Neural progenitor cell (in vitro differentiated cells): ENCODE measurements around the gene NBEA. TPM values are rescaled to one million over a fixed set of nuclear protein-coding genes. Genes with fewer than 3 reads are reported as not detected.

Experiments used
- DNase-seq: peaks from one replicate; pipeline ENCODE4 v3.0.0-alpha.2; 2016; ENCODE audit warnings: low spot score
- H2AFZ ChIP-seq: fragments of 200-600 bp; sonication (generic); replicated peaks from 2 replicates; pipeline ENCODE4 v1.6.1; 2016; ENCODE audit warnings: antibody characterized with exemption
- H3F3A ChIP-seq: fragments of 200-600 bp; sonication (generic); 2 replicates; pipeline ENCODE4 v1.6.1; 2016; ENCODE audit warnings: antibody characterized with exemption, low read depth
- H3K27ac ChIP-seq: fragments of 200-600 bp; sonication (generic); 2 replicates; pipeline ENCODE4 v1.5.1; 2016; ENCODE audit warnings: mild to moderate bottlenecking
- H3K27me3 ChIP-seq: fragments of 200-600 bp; sonication (generic); 2 replicates; pipeline ENCODE4 v1.6.1; 2016; ENCODE audit warnings: mild to moderate bottlenecking, moderate library complexity
- H3K36me3 ChIP-seq: fragments of 200-600 bp; sonication (generic); 2 replicates; pipeline ENCODE4 v1.5.1; 2016
- H3K4me1 ChIP-seq: fragments of 200-600 bp; sonication (generic); 2 replicates; pipeline ENCODE4 v1.6.1; 2016; ENCODE audit warnings: mixed run types
- H3K4me2 ChIP-seq: fragments of 200-600 bp; sonication (generic); 2 replicates; pipeline ENCODE4 v1.6.1; 2016
- H3K4me3 ChIP-seq: fragments of 200-600 bp; sonication (generic); 2 replicates; pipeline ENCODE4 v1.5.1; 2016
- H3K79me2 ChIP-seq: fragments of 200-600 bp; sonication (generic); 2 replicates; pipeline ENCODE4 v1.6.1; 2016; ENCODE audit warnings: low read depth
- H3K9ac ChIP-seq: fragments of 200-600 bp; sonication (generic); 2 replicates; pipeline ENCODE4 v1.6.1; 2016
- H3K9me3 ChIP-seq: fragments of 200-600 bp; sonication (generic); 2 replicates; pipeline ENCODE4 v1.5.1; 2016; ENCODE audit warnings: low read depth
- H4K20me1 ChIP-seq: fragments of 200-600 bp; sonication (generic); 2 replicates; pipeline ENCODE4 v1.6.1; 2016; ENCODE audit warnings: low read depth
- H3K27ac Mint-ChIP-seq: 3 replicates; pipeline ENCODE4 v1.8.0; 2021; ENCODE audit warnings: mixed read lengths
- H3K27me3 Mint-ChIP-seq: 2 replicates; pipeline ENCODE4 v1.8.0; 2022; ENCODE audit warnings: low read depth, mild to moderate bottlenecking, inconsistent platforms, moderate library complexity, mixed read lengths; ENCODE audit not compliant: insufficient read depth
- H3K36me3 Mint-ChIP-seq: 3 replicates; pipeline ENCODE4 v1.8.0; 2021; ENCODE audit warnings: mixed read lengths
- H3K4me1 Mint-ChIP-seq: 3 replicates; pipeline ENCODE4 v1.8.0; 2021; ENCODE audit warnings: mixed read lengths
- H3K4me3 Mint-ChIP-seq: 3 replicates; pipeline ENCODE4 v1.8.0; 2021; ENCODE audit warnings: mild to moderate bottlenecking, moderate library complexity, mixed read lengths
- H3K9me3 Mint-ChIP-seq: 3 replicates; pipeline ENCODE4 v1.8.0; 2020; ENCODE audit warnings: mixed read lengths
- EZH2 ChIP-seq: fragments of 200-600 bp; sonication (generic); IDR thresholded peaks from 2 replicates; pipeline ENCODE4 v1.6.1; 2017; ENCODE audit warnings: antibody characterized with exemption, mild to moderate bottlenecking, moderate library complexity
- EZH2phosphoT487 ChIP-seq: fragments of 200-600 bp; sonication (generic); IDR thresholded peaks from 2 replicates; pipeline ENCODE4 v1.6.1; 2017; ENCODE audit warnings: antibody characterized with exemption
- total RNA-seq: library from RNA; depleted of rRNA; stranded (reverse); fragments of >200 nt; gene quantifications from 2 replicates; pipeline ENCODE4 v1.2.3, GENCODE V29; 2015; ENCODE audit warnings: low replicate concordance
- TF ChIP-seq, protein P1 (sequence below): fragments of 200-600 bp; sonication (generic); IDR thresholded peaks from 2 replicates; pipeline ENCODE4 v1.5.1; 2017; ENCODE audit warnings: antibody characterized with exemption, mild to moderate bottlenecking

NBEA gene
- total RNA-seq, 1 donor from 2014 or later = 31.0 TPM

- H3K9me3 Mint-ChIP-seq = no peaks in the 10 kb centered on the region
- H3K4me2 ChIP-seq = no peak overlapping the region
- TF ChIP-seq, protein P1, sequence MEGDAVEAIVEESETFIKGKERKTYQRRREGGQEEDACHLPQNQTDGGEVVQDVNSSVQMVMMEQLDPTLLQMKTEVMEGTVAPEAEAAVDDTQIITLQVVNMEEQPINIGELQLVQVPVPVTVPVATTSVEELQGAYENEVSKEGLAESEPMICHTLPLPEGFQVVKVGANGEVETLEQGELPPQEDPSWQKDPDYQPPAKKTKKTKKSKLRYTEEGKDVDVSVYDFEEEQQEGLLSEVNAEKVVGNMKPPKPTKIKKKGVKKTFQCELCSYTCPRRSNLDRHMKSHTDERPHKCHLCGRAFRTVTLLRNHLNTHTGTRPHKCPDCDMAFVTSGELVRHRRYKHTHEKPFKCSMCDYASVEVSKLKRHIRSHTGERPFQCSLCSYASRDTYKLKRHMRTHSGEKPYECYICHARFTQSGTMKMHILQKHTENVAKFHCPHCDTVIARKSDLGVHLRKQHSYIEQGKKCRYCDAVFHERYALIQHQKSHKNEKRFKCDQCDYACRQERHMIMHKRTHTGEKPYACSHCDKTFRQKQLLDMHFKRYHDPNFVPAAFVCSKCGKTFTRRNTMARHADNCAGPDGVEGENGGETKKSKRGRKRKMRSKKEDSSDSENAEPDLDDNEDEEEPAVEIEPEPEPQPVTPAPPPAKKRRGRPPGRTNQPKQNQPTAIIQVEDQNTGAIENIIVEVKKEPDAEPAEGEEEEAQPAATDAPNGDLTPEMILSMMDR = no peak
- TF ChIP-seq EZH2phosphoT487 = no peak
- no peak for TF ChIP-seq EZH2
- peaks cover 4% of the 10 kb centered on the region for H3K36me3 ChIP-seq
- no peak overlapping the region for H3K27ac ChIP-seq
- H3K36me3 Mint-ChIP-seq = peaks cover 16% of the 10 kb centered on the region
- H3K4me1 Mint-ChIP-seq = no peaks in the 10 kb centered on the region
- H2AFZ ChIP-seq = no peak overlapping the region
- H3K27ac Mint-ChIP-seq = no peak overlapping the region
- no peak overlapping the region for H3K9ac ChIP-seq
- H3F3A ChIP-seq = no peaks in the 10 kb centered on the region
- no peaks in the 10 kb centered on the region for H4K20me1 ChIP-seq
- H3K9me3 ChIP-seq = no peaks in the 10 kb centered on the region
- no peak overlapping the region for H3K4me3 Mint-ChIP-seq
- no peaks in the 10 kb centered on the region for H3K4me1 ChIP-seq
- no peaks in the 10 kb centered on the region for H3K79me2 ChIP-seq
- H3K27me3 Mint-ChIP-seq = no peaks in the 10 kb centered on the region
- no peak for DNase-seq
- no peaks in the 10 kb centered on the region for H3K27me3 ChIP-seq
- H3K4me3 ChIP-seq = no peak overlapping the region
Measured at GRCh38 chr13:35146686-35147085, 204.6 kb downstream of the NBEA start.

GRCh38 chr13:35157143-35157755 is 215.2 kb downstream of the NBEA start:
- Histone ChIP-seq H3K4me2 (no peak overlapping the region), H2AFZ (no peak overlapping the region), H3F3A (no peaks in the 10 kb centered on the region), H3K4me3 (no peak overlapping the region), H3K27ac (no peak overlapping the region), H3K36me3 (peaks cover 10% of the 10 kb centered on the region), H3K4me1 (no peaks in the 10 kb centered on the region), H3K79me2 (no peaks in the 10 kb centered on the region), H3K27me3 (no peaks in the 10 kb centered on the region), H4K20me1 (no peaks in the 10 kb centered on the region), H3K9me3 (no peaks in the 10 kb centered on the region), H3K9ac (no peak overlapping the region)
- H3K27me3 Mint-ChIP-seq = no peaks in the 10 kb centered on the region
- H3K27ac Mint-ChIP-seq = no peak overlapping the region
- TF ChIP-seq, protein P1 = peak; percentile 83
- no peak for TF ChIP-seq EZH2
- peaks cover 8% of the 10 kb centered on the region for H3K36me3 Mint-ChIP-seq
- H3K4me1 Mint-ChIP-seq = no peaks in the 10 kb centered on the region
- DNase-seq = peak; percentile 55
- no peaks in the 10 kb centered on the region for H3K9me3 Mint-ChIP-seq
- no peak overlapping the region for H3K4me3 Mint-ChIP-seq

- no peak for DNase-seq
- Mint-ChIP-seq H3K27ac (no peak overlapping the region), H3K4me3 (no peak overlapping the region), H3K9me3 (no peaks in the 10 kb centered on the region), H3K4me1 (no peaks in the 10 kb centered on the region), H3K36me3 (peaks cover 8% of the 10 kb centered on the region), H3K27me3 (no peaks in the 10 kb centered on the region)
- H2AFZ ChIP-seq = no peak overlapping the region
- TF ChIP-seq, protein P1 = no peak
- TF ChIP-seq EZH2 = no peak
- TF ChIP-seq EZH2phosphoT487 = no peak
- no peaks in the 10 kb centered on the region for H3K79me2 ChIP-seq
- no peaks in the 10 kb centered on the region for H3F3A ChIP-seq
- no peak overlapping the region for H3K27ac ChIP-seq
- H3K27me3 ChIP-seq = no peaks in the 10 kb centered on the region
- H3K9me3 ChIP-seq = no peaks in the 10 kb centered on the region
- no peak overlapping the region for H3K9ac ChIP-seq
- H3K36me3 ChIP-seq = peaks cover 10% of the 10 kb centered on the region
- H4K20me1 ChIP-seq = no peaks in the 10 kb centered on the region
- no peak overlapping the region for H3K4me3 ChIP-seq
- no peak overlapping the region for H3K4me2 ChIP-seq
- H3K4me1 ChIP-seq = no peaks in the 10 kb centered on the region
Measured at GRCh38 chr13:35159041-35159440, 217.0 kb downstream of the NBEA start.
